GM10266 (cell line): ENCODE measurements around the gene SBF2.
"Not testable (repeated sequence)": the region's sequence is repeated elsewhere in the genome, so short reads cannot be mapped to it uniquely, and the experiment has no call there.

Experiments
- DNase-seq: peaks from one replicate; pipeline ENCODE4 v3.0.0; 2012; ENCODE audit errors: extremely low spot score
- CTCF ChIP-seq: IDR thresholded peaks from 2 replicates; pipeline ENCODE4 v1.5.1; 2012; ENCODE audit warnings: mild to moderate bottlenecking, low read depth; ENCODE audit not compliant: control insufficient read depth, insufficient read depth; ENCODE audit errors: missing control alignments

The SBF2 gene

GRCh38 chr11:10144954-10145353 is 149.1 kb downstream of the SBF2 start:
- no peak for TF ChIP-seq CTCF
- no peak for DNase-seq

GRCh38 chr11:10139656-10140055 is 154.4 kb downstream of the SBF2 start:
- no peak for TF ChIP-seq CTCF
- no peak for DNase-seq

GRCh38 chr11:10139143-10139542 is 154.9 kb downstream of the SBF2 start:
- no peak for DNase-seq
- TF ChIP-seq CTCF = no peak

- TF ChIP-seq CTCF = no peak
- DNase-seq = no peak
Measured at GRCh38 chr11:10134975-10135481, 159.0 kb downstream of the SBF2 start.

- not testable (repeated sequence) for DNase-seq
Measured at GRCh38 chr11:10134226-10134625, 159.8 kb downstream of the SBF2 start.

- not testable (repeated sequence) for DNase-seq
Measured at GRCh38 chr11:10133251-10133650, 160.8 kb downstream of the SBF2 start.

GRCh38 chr11:10130875-10131274 is 163.1 kb downstream of the SBF2 start:
- DNase-seq = no peak
- TF ChIP-seq CTCF = no peak

- not testable (repeated sequence) for DNase-seq
Measured at GRCh38 chr11:10129184-10129583, 164.8 kb downstream of the SBF2 start.

- TF ChIP-seq CTCF = no peak
- DNase-seq = no peak
Measured at GRCh38 chr11:10125522-10126133, 168.4 kb downstream of the SBF2 start.
